Activated CD8-positive, alpha-beta memory T cell treated with anti-CD3 and anti-CD28 coated beads for 24 hours (primary cell): ENCODE data around the gene NHLRC3.
"Not testable (repeated sequence)": the region's sequence is repeated elsewhere in the genome, so short reads cannot be mapped to it uniquely, and the experiment has no call there.

Experiments
- DNase-seq: peaks from one replicate; pipeline ENCODE4 v3.0.0-alpha.2; 2020

Gene NHLRC3

GRCh38 chr13:39037880-39038568, at the start of gene NHLRC3, which contains the start of gene PROSER1:
TSS of gene NHLRC3 (plus strand) at chr13:39038456. CDS start at chr13:39038640, 184 bp downstream.
TSS of gene PROSER1 (minus strand) at chr13:39038089. CDS start at chr13:39037242, 847 bp downstream.
- DNase-seq: peak; percentile 94

GRCh38 chr13:38990693-38991092, 47.6 kb upstream of the NHLRC3 start, which contains the start of gene STOML3:
TSS of gene STOML3 (minus strand) at chr13:38990831. CDS start at chr13:38990721, 110 bp downstream.
- DNase-seq: no peak

GRCh38 chr13:38993381-38993780, 44.9 kb upstream of the NHLRC3 start:
- no peak for DNase-seq

- no peak for DNase-seq
Observed at GRCh38 chr13:38998739-38999138, 39.5 kb upstream of the NHLRC3 start.

- DNase-seq: not testable (repeated sequence)
Observed at GRCh38 chr13:39006371-39007111, 31.7 kb upstream of the NHLRC3 start.

GRCh38 chr13:39012608-39013007, 25.6 kb upstream of the NHLRC3 start:
- DNase-seq: no peak

- no peak for DNase-seq
Observed at GRCh38 chr13:39013462-39013861, 24.8 kb upstream of the NHLRC3 start.

GRCh38 chr13:39016087-39016486, 22.2 kb upstream of the NHLRC3 start:
- DNase-seq: no peak

- no peak for DNase-seq
Observed at GRCh38 chr13:39016787-39017186, 21.5 kb upstream of the NHLRC3 start.

- no peak for DNase-seq
Observed at GRCh38 chr13:39020853-39021462, 17.3 kb upstream of the NHLRC3 start.

GRCh38 chr13:39023316-39023715, 14.9 kb upstream of the NHLRC3 start:
- no peak for DNase-seq

GRCh38 chr13:39023761-39024160, 14.5 kb upstream of the NHLRC3 start:
- no peak for DNase-seq

- DNase-seq: no peak
Observed at GRCh38 chr13:39025433-39025839, 12.8 kb upstream of the NHLRC3 start.

GRCh38 chr13:39032150-39032549, 6.1 kb upstream of the NHLRC3 start:
- no peak for DNase-seq

GRCh38 chr13:39034085-39034484, 4.2 kb upstream of the NHLRC3 start:
- no peak for DNase-seq

GRCh38 chr13:39035204-39035603, 3.1 kb upstream of the NHLRC3 start:
- no peak for DNase-seq

GRCh38 chr13:39035799-39036198, 2.5 kb upstream of the NHLRC3 start:
- no peak for DNase-seq

- no peak for DNase-seq
Observed at GRCh38 chr13:39036212-39036611, 2.0 kb upstream of the NHLRC3 start.

- DNase-seq: no peak
Observed at GRCh38 chr13:39037410-39037879, 811 bp upstream of the NHLRC3 start.

GRCh38 chr13:39038569-39039030, 344 bp downstream of the NHLRC3 start:
- DNase-seq: no peak

- no peak for DNase-seq
Observed at GRCh38 chr13:39039041-39039440, 785 bp downstream of the NHLRC3 start.

- no peak for DNase-seq
Observed at GRCh38 chr13:39040206-39040605, 1.9 kb downstream of the NHLRC3 start.

- DNase-seq: no peak
Observed at GRCh38 chr13:39044536-39044935, 6.3 kb downstream of the NHLRC3 start.
